Brain microvascular endothelial cell (primary cell): ENCODE results near the gene FAF2.
"Not testable (repeated sequence)": the region's sequence is repeated elsewhere in the genome, so short reads cannot be mapped to it uniquely, and the experiment has no call there.

ENCODE experiments used
- DNase-seq: peaks from one replicate; pipeline ENCODE4 v3.0.0-alpha.2; 2020
- H3K27ac ChIP-seq: fragments of 250-450 bp; sonication (Bioruptor Pico); 2 replicates; pipeline ENCODE4 v1.5.1; 2020; ENCODE audit warnings: mild to moderate bottlenecking, moderate library complexity
- H3K27me3 ChIP-seq: fragments of 250-450 bp; sonication (Bioruptor Pico); replicated peaks from 2 replicates; pipeline ENCODE4 v1.5.1; 2020; ENCODE audit warnings: mild to moderate bottlenecking
- H3K36me3 ChIP-seq: fragments of 250-450 bp; sonication (Bioruptor Pico); replicated peaks from 2 replicates; pipeline ENCODE4 v1.5.1; 2020; ENCODE audit warnings: mild to moderate bottlenecking
- H3K4me3 ChIP-seq: 2 replicates; pipeline ENCODE4 v1.5.1; 2011; ENCODE audit warnings: low read depth, mild to moderate bottlenecking, control low read depth, low read length, moderate library complexity
- in situ Hi-C: cut with HindIII; loops from 2 replicates; pipeline ENCODE4 v1.10.0; 2017; ENCODE audit warnings: low sequenced_read_pairs, low pct_ligation_motif_present
- TF ChIP-seq, protein P1 (sequence below): IDR thresholded peaks from 2 replicates; pipeline ENCODE4 v1.5.1; 2011; ENCODE audit warnings: low read depth, mild to moderate bottlenecking, moderate library complexity, low read length, control low read depth, inconsistent platforms; ENCODE audit errors: missing control alignments

FAF2 gene

DNA sequence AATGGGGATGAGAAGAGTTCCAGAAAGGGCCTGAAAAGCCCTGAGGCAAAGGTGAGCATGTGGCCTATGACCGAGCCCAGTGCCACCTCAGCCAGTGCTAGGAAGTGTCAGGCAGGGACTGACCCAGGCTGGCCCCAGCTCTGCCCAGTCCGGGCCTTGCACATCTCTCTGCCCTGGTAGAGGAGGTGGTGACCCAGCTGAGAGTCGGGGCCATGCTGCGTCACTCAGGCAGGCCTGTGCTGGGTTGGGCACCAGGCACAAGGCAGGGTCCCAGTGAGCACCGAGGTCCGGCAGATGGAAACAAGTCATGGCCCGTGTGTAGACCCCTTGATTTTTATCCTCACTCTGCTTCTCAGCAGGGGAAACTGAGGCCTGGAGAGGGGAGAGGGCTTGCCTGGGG, 101.7 kb downstream of the FAF2 start:
- TF ChIP-seq, protein P1, sequence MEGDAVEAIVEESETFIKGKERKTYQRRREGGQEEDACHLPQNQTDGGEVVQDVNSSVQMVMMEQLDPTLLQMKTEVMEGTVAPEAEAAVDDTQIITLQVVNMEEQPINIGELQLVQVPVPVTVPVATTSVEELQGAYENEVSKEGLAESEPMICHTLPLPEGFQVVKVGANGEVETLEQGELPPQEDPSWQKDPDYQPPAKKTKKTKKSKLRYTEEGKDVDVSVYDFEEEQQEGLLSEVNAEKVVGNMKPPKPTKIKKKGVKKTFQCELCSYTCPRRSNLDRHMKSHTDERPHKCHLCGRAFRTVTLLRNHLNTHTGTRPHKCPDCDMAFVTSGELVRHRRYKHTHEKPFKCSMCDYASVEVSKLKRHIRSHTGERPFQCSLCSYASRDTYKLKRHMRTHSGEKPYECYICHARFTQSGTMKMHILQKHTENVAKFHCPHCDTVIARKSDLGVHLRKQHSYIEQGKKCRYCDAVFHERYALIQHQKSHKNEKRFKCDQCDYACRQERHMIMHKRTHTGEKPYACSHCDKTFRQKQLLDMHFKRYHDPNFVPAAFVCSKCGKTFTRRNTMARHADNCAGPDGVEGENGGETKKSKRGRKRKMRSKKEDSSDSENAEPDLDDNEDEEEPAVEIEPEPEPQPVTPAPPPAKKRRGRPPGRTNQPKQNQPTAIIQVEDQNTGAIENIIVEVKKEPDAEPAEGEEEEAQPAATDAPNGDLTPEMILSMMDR, result no peak
- Histone ChIP-seq H3K4me3 (no peak overlapping the region), H3K27me3 (no peaks in the 10 kb centered on the region), H3K36me3 (no peaks in the 10 kb centered on the region), H3K27ac (no peak overlapping the region)
- no peak for DNase-seq
- in situ Hi-C loops, result no loop called here

DNA sequence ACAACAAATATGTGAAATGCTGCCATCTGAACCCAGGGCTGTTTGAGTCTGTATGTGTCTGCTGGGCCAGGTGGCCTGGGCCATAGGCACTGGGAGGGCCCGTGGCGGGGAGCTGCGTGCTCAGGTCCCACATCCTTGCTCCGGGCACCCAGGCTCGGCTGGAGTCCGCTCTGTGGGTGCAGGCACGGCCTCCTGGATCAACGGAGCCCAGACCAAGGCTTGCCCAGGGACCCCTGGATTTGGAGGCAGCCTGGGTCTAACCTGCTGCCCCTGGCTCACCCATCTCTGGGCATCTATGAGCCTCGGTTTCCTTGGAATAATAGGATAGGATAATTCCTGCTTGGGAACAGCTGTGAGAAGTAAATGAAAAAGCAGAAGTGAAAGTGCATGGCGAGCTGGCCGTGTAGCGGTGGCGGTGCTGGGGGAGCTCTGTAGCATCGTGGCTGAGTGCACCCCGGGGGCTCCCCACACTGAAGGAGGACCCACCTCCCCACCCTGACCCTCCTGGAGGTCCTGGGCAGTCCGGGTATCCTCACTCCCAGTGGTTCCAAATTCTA, 102.2 kb downstream of the FAF2 start:
- TF ChIP-seq, protein P1, result no peak
- Histone ChIP-seq H3K4me3 (no peak overlapping the region), H3K36me3 (no peaks in the 10 kb centered on the region), H3K27ac (no peak overlapping the region), H3K27me3 (no peaks in the 10 kb centered on the region)
- in situ Hi-C loops, result no loop called here
- no peak for DNase-seq

DNA sequence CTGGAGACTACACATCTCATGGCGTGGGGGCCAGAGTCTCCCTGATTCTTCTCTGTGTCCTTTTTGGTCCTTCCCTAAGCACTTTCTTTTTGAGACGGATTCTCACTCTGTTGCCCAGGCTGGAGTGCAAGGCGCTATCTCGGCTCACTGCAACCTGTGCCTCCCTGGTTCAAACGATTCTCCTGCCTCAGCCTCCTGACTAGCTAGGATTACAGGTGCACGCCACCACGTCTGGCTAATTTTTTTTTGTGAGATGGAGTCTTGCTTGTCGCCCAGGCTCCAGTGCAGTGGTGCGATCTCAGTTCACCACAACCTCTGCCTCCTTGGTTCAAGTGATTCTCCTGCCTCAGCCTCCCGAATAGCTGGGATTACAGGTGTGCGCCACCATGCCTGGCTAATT, 102.8 kb downstream of the FAF2 start:
- in situ Hi-C loops, DNase-seq, H3K36me3 ChIP-seq, H3K27ac ChIP-seq, H3K27me3 ChIP-seq, H3K4me3 ChIP-seq: not testable (repeated sequence)

DNA sequence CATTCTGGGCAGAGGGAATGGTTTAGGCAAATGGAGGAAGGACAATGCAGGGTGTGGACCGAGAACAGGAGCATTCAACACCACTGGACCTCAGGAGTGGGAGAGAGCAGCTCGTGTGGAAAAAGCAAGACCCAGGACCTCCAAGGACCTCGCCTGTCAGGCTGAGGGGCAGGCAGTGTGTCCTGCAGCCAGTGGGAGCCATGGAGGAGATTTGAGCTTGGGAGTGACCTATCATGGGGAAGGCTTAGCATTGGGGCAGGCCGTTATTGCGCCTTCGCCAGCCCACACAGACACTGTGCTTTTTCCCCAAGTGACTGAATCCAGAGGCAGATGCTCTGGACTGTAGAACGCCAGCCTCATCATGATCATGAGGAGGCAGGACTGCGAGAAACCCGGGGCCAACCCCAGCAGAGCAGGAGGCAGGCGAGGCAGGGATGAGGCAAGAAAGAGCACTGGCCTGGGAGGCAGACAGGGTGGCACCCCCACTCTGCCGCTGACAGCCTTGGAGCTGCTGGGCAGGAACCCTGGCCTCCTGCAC, 104.2 kb downstream of the FAF2 start:
- Histone ChIP-seq H3K27ac (no peak overlapping the region), H3K4me3 (no peak overlapping the region), H3K36me3 (no peaks in the 10 kb centered on the region), H3K27me3 (no peaks in the 10 kb centered on the region)
- in situ Hi-C loops, result no loop called here
- no peak for DNase-seq
- TF ChIP-seq, protein P1, result no peak

DNA sequence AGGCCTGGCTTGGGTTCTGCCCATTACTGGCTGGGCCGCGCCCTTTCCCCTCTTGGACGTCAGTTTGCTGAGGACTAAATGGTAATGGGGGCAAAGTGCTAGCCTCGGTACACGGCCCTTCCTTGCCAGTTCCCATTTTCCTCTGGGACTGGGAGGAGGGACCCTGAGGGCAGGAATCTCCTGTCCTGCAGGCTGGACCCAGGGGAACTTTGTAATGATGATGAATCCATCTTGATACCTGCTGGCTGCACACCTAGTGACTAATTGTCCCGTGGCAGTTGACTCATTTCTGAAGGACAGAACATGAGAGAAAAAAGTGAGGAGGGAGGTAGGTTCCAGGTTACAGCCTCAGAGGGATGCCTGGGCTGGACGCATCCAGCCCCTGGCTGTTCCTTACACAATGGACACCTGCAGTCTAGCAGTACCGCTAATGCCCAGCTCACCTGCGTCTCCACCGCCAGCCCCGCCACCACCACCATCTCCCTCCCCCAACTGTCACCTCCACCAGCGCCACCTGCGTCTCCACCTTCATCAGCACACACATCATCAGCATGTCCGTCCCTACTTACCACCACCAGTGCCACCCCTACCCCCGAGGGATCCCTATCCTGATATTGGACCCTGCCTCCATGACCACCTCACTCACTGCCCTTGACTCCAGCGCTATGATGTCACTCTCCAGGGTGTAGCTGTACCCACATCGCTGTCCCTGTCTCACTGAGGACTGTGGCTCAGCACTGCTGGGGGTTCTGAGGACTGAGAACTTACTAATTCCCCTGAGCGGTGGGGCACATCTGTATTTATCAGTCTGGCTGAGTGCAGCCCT, 105.3 kb downstream of the FAF2 start:
- no peaks in the 10 kb centered on the region for H3K36me3 ChIP-seq
- no peak overlapping the region for H3K4me3 ChIP-seq
- in situ Hi-C loops, result no loop called here
- TF ChIP-seq, protein P1, result no peak
- H3K27me3 ChIP-seq, result no peaks in the 10 kb centered on the region
- no peak overlapping the region for H3K27ac ChIP-seq
- DNase-seq, result no peak

DNA sequence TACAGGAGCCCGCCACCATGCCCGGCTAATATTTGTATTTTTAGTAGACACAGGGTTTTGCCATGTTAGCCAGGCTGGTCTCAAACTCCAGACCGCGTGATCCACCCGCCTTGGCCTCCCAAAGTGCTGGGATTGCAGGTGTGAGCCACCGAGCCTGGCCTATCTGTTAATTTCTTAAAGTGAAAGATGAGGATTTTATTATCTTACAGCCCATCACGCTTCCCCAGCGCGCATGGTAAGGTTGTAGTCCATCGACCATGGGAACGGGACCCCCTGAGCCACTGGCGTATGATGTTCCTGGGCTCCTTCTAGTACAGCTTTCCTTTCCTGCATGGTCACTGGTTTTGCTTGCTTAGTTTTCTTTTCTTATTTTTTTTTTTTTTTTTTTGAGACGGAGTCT, 109.7 kb downstream of the FAF2 start:
- in situ Hi-C loops, result no loop called here
- TF ChIP-seq, protein P1, result no peak
- no peak for DNase-seq
- no peak overlapping the region for H3K27ac ChIP-seq
- no peaks in the 10 kb centered on the region for H3K36me3 ChIP-seq
- H3K27me3 ChIP-seq, result no peaks in the 10 kb centered on the region
- H3K4me3 ChIP-seq, result no peak overlapping the region
